ENCODE results near the gene CALHM4. TPM values are rescaled to one million over a fixed set of nuclear protein-coding genes. Genes with fewer than 3 reads are reported as not detected.

The CALHM4 gene
- total and polyA plus RNA-seq, 2 experiments from 2014 or later, result not detected

- no peak overlapping the region for H3K4me3 ChIP-seq
- H3K27me3 ChIP-seq, result no peaks in the 10 kb centered on the region
- no peaks in the 10 kb centered on the region for H3K9me2 ChIP-seq (replicated peaks; ENCODE audit: insufficient read depth)
- H4K20me1 ChIP-seq (ENCODE audit: insufficient read depth, poor library complexity, severe bottlenecking), result peaks cover 8% of the 10 kb centered on the region
- no peak overlapping the region for H2AFZ ChIP-seq
- no peaks in the 10 kb centered on the region for H3K9me3 ChIP-seq (ENCODE audit: low read depth)
- TF ChIP-seq EZH2phosphoT487 (IDR thresholded peaks at IDR 0.05; ENCODE audit: low read depth, severe bottlenecking, unreplicated experiment) (no peak), EZH2 (IDR thresholded peaks at IDR 0.05; ENCODE audit: borderline replicate concordance) (no peak), CTCF (IDR thresholded peaks at IDR 0.05; ENCODE audit: poor library complexity) (no peak)
- H3K79me2 ChIP-seq, result peaks cover 22% of the 10 kb centered on the region
- no peak overlapping the region for H3K27ac ChIP-seq
- DNase-seq (ENCODE audit: low spot score), result no peak
- H3K4me2 ChIP-seq, result no peak overlapping the region
- no peaks in the 10 kb centered on the region for H3K36me3 ChIP-seq (replicated peaks; ENCODE audit: insufficient read depth, low read depth)
- H3K4me1 ChIP-seq (ENCODE audit: insufficient read depth), result peaks cover 19% of the 10 kb centered on the region
Measured at GRCh38 chr6:116568111-116568510, 14.6 kb downstream of the CALHM4 start.

GRCh38 chr6:116568821-116569755 lies 15.5 kb downstream of the CALHM4 start:
- no peak overlapping the region for H2AFZ ChIP-seq
- H3K27ac ChIP-seq, result no peak overlapping the region
- TF ChIP-seq EZH2phosphoT487 (IDR thresholded peaks at IDR 0.05; ENCODE audit: low read depth, severe bottlenecking, unreplicated experiment), result no peak
- TF ChIP-seq CTCF (IDR thresholded peaks at IDR 0.05; ENCODE audit: poor library complexity), result no peak
- TF ChIP-seq EZH2 (IDR thresholded peaks at IDR 0.05; ENCODE audit: borderline replicate concordance), result no peak
- no peaks in the 10 kb centered on the region for H3K27me3 ChIP-seq
- DNase-seq (ENCODE audit: low spot score), result no peak
- H3K9me2 ChIP-seq (replicated peaks; ENCODE audit: insufficient read depth), result no peaks in the 10 kb centered on the region
- H3K79me2 ChIP-seq, result peaks cover 31% of the 10 kb centered on the region
- H3K36me3 ChIP-seq (replicated peaks; ENCODE audit: insufficient read depth, low read depth), result no peaks in the 10 kb centered on the region
- H4K20me1 ChIP-seq (ENCODE audit: insufficient read depth, poor library complexity, severe bottlenecking), result peaks cover 15% of the 10 kb centered on the region
- H3K4me1 ChIP-seq (ENCODE audit: insufficient read depth), result peaks cover 22% of the 10 kb centered on the region
- no peak overlapping the region for H3K4me3 ChIP-seq
- peak overlapping the region; percentile 82 for H3K4me2 ChIP-seq
- H3K9me3 ChIP-seq (ENCODE audit: low read depth), result no peaks in the 10 kb centered on the region
- 79% methylated on average over 7 of the region's 7 CpGs for WGBS (ENCODE audit: low lambda C conversion rate, missing lambda C conversion rate)

- peak; percentile 99 for DNase-seq (ENCODE audit: low spot score)
- no peaks in the 10 kb centered on the region for H3K9me3 ChIP-seq (ENCODE audit: low read depth)
- H2AFZ ChIP-seq, result peak within 1 kb of the TSS; percentile 86
- H3K79me2 ChIP-seq, result peaks cover 51% of the 10 kb centered on the region
- no peaks in the 10 kb centered on the region for H3K9me2 ChIP-seq (replicated peaks; ENCODE audit: insufficient read depth)
- no peaks in the 10 kb centered on the region for H3K36me3 ChIP-seq (replicated peaks; ENCODE audit: insufficient read depth, low read depth)
- H3K4me1 ChIP-seq (ENCODE audit: insufficient read depth), result peaks cover 22% of the 10 kb centered on the region
- peaks cover 15% of the 10 kb centered on the region for H4K20me1 ChIP-seq (ENCODE audit: insufficient read depth, poor library complexity, severe bottlenecking)
- WGBS (ENCODE audit: low lambda C conversion rate, missing lambda C conversion rate), result 2% methylated on average over 61 of the region's 62 CpGs
- H3K4me3 ChIP-seq, result peak within 1 kb of the TSS; percentile 67
- H3K27me3 ChIP-seq, result no peaks in the 10 kb centered on the region
- peak within 1 kb of the TSS; percentile 90 for H3K27ac ChIP-seq
- TF ChIP-seq EZH2phosphoT487 (IDR thresholded peaks at IDR 0.05; ENCODE audit: low read depth, severe bottlenecking, unreplicated experiment) (no peak), EZH2 (IDR thresholded peaks at IDR 0.05; ENCODE audit: borderline replicate concordance) (no peak), CTCF (IDR thresholded peaks at IDR 0.05; ENCODE audit: poor library complexity) (no peak)
- peak within 1 kb of the TSS; percentile 94 for H3K4me2 ChIP-seq
Measured at GRCh38 chr6:116570856-116571682, 17.5 kb downstream of the CALHM4 start, which contains the start of gene RWDD1. Gene RWDD1 (plus strand): TSS chr6:116571504. CDS start chr6:116571583, 79 bp downstream.
